Activated B cell treated with CpG ODN at 0.5 μM for 24 hours (primary cell): ENCODE results near the gene B3GNT2. TPM values are rescaled to one million over a fixed set of nuclear protein-coding genes. Genes with fewer than 3 reads are reported as not detected.

Source experiments
- ATAC-seq: fragments of 200-7000 bp; cut with Tn5 transposase; one replicate; pipeline ENCODE4 v1.10.0; 2021; ENCODE audit warnings: low read depth, mild to moderate bottlenecking, moderate library complexity
- CTCF ChIA-PET: fragments of 350-600 bp; sonication (Branson Sonifier 250); formaldehyde crosslinking; loops from one replicate; lab custom pipeline; 2021; ENCODE audit warnings: antibody characterized with exemption; lab: Charles Lee
- POLR2A ChIA-PET: fragments of 350-600 bp; sonication (Branson Sonifier 250); formaldehyde crosslinking; loops from one replicate; lab custom pipeline; 2021; ENCODE audit warnings: antibody characterized with exemption; lab: Charles Lee
- DNase-seq: peaks from one replicate; pipeline ENCODE4 v3.0.0; 2022
- H3K27ac Mint-ChIP-seq: one replicate; pipeline ENCODE4 v1.8.0; 2020; ENCODE audit warnings: mixed read lengths
- H3K27me3 Mint-ChIP-seq: one replicate; pipeline ENCODE4 v1.8.0; 2021; ENCODE audit warnings: mixed read lengths
- H3K36me3 Mint-ChIP-seq: one replicate; pipeline ENCODE4 v1.8.0; 2021; ENCODE audit warnings: low read depth, mixed read lengths
- H3K4me1 Mint-ChIP-seq: one replicate; pipeline ENCODE4 v1.8.0; 2021; ENCODE audit warnings: mixed read lengths
- H3K4me3 Mint-ChIP-seq: one replicate; pipeline ENCODE4 v1.8.0; 2020; ENCODE audit warnings: mild to moderate bottlenecking, mixed read lengths
- H3K9me3 Mint-ChIP-seq: one replicate; pipeline ENCODE4 v1.8.0; 2020; ENCODE audit warnings: mixed read lengths
- CTCF ChIP-seq: fragments of 200-600 bp; IDR thresholded peaks from one replicate; pipeline ENCODE4 v1.8.0; 2022; ENCODE audit warnings: antibody characterized with exemption, mild to moderate bottlenecking
- intact Hi-C: fragments of 100-400 bp; cut with micrococcal nuclease; formaldehyde crosslinking; loops from one replicate; pipeline ENCODE4 v1.15.1; 2024
- total RNA-seq: library from RNA; stranded (reverse); gene quantifications from 2 replicates; pipeline ENCODE4 v1.2.3, GENCODE V29; 2022

Gene B3GNT2
- total RNA-seq, 1 donor from 2014 or later: 34.9 TPM

- ATAC-seq: no peak
- Mint-ChIP-seq H3K27ac (no peak overlapping the region), H3K4me3 (no peak overlapping the region)
These were observed 3.1 kb upstream of the B3GNT2 start for GRCh38 chr2:62192811-62193210.

GRCh38 chr2:62194558-62195420 lies 1.1 kb upstream of the B3GNT2 start:
- Mint-ChIP-seq H3K27ac (no peak overlapping the region), H3K36me3 (peaks cover 5% of the 10 kb centered on the region), H3K27me3 (no peaks in the 10 kb centered on the region), H3K4me3 (peak overlapping the region; percentile 85), H3K4me1 (peaks cover 29% of the 10 kb centered on the region), H3K9me3 (no peaks in the 10 kb centered on the region)
- CTCF ChIA-PET: no interaction called here
- ATAC-seq (no peak), DNase-seq (no peak)
- intact Hi-C loops: loop anchor here (5.0 to 10.0 kb wide), 3 partner anchors 67 to 1650 kb away; partner anchors contain the start of genes COMMD1 and UGP2
- TF ChIP-seq CTCF: no peak
- POLR2A ChIA-PET: interaction anchor here (1.4 to 1.5 kb wide), 4 partner anchors 52 to 341 kb away, joined by 3 to 8 read pairs (median 6); partner anchors contain the start of gene FAM161A

More at GRCh38 chr2:62192811-62193210, 3.1 kb upstream of the B3GNT2 start:
- intact Hi-C loops: loop anchor here (10.0 kb wide), 1 partner anchor 1652 kb away; the partner anchor contains the start of gene UGP2
- Mint-ChIP-seq H3K9me3 (no peaks in the 10 kb centered on the region), H3K27me3 (no peaks in the 10 kb centered on the region), H3K4me1 (peaks cover 11% of the 10 kb centered on the region), H3K36me3 (peaks cover 4% of the 10 kb centered on the region)
- POLR2A ChIA-PET: no interaction called here
- CTCF ChIA-PET: no interaction called here
- no peak for TF ChIP-seq CTCF
- DNase-seq: no peak

GRCh38 chr2:62196278-62196901 lies 475 bp downstream of the B3GNT2 start:
- peaks cover 5% of the 10 kb centered on the region for H3K36me3 Mint-ChIP-seq
- H3K27ac Mint-ChIP-seq: peak overlapping the region; percentile 89
- CTCF ChIA-PET: interaction anchor here (1.1 to 1.4 kb wide), 2 partner anchors 97 to 203 kb away, joined by 3 to 5 read pairs; no protein-coding TSS in a partner anchor
- DNase-seq: no peak
- intact Hi-C loops: loop anchor here (1.0 to 10.0 kb wide), 12 partner anchors 10 to 1648 kb away; partner anchors contain the start of genes COMMD1, EHBP1, FAM161A and MDH1
- peaks cover 45% of the 10 kb centered on the region for H3K4me1 Mint-ChIP-seq
- TF ChIP-seq CTCF: no peak
- H3K9me3 Mint-ChIP-seq: no peaks in the 10 kb centered on the region
- POLR2A ChIA-PET: interaction anchor here (0.5 to 1.5 kb wide), 12 partner anchors 50 to 500 kb away, joined by 3 to 8 read pairs (median 4); partner anchors contain the start of gene FAM161A
- H3K27me3 Mint-ChIP-seq: no peaks in the 10 kb centered on the region
- ATAC-seq: peak; percentile 37
- H3K4me3 Mint-ChIP-seq: peak overlapping the region; percentile 92

GRCh38 chr2:62197011-62197924 lies 1.4 kb downstream of the B3GNT2 start:
- no peak for ATAC-seq
- DNase-seq: peak; percentile 26
- H3K4me1 Mint-ChIP-seq: peaks cover 54% of the 10 kb centered on the region
- peak overlapping the region; percentile 89 for H3K27ac Mint-ChIP-seq
- no peak for TF ChIP-seq CTCF
- CTCF ChIA-PET: interaction anchor here (0.6 to 1.4 kb wide), 3 partner anchors 98 to 214 kb away, joined by 3 to 5 read pairs (median 3); no protein-coding TSS in a partner anchor
- peaks cover 5% of the 10 kb centered on the region for H3K36me3 Mint-ChIP-seq
- H3K27me3 Mint-ChIP-seq: no peaks in the 10 kb centered on the region
- POLR2A ChIA-PET: interaction anchor here (0.6 to 1.4 kb wide), 4 partner anchors 133 to 204 kb away, joined by 3 to 4 read pairs (median 4); no protein-coding TSS in a partner anchor
- intact Hi-C loops: loop anchor here (1.0 to 10.0 kb wide), 12 partner anchors 8 to 1648 kb away; partner anchors contain the start of genes COMMD1, EHBP1, MDH1 and UGP2
- H3K4me3 Mint-ChIP-seq: peak overlapping the region; percentile 92
- H3K9me3 Mint-ChIP-seq: no peaks in the 10 kb centered on the region
